GM20000 (cell line): Measurements from ENCODE around the gene NOL4L.

ENCODE experiments used
- DNase-seq: peaks from one replicate; pipeline ENCODE4 v3.0.0; 2012; ENCODE audit warnings: low spot score
- CTCF ChIP-seq: IDR thresholded peaks from 2 replicates; pipeline ENCODE4 v1.5.1; 2012; ENCODE audit warnings: mild to moderate bottlenecking, control low read depth; ENCODE audit errors: extremely low read depth, missing control alignments

Gene NOL4L

GRCh38 chr20:32445539-32446273 lies 139.4 kb downstream of the NOL4L start:
- no peak for TF ChIP-seq CTCF
- no peak for DNase-seq

- TF ChIP-seq CTCF: no peak
- no peak for DNase-seq
These were observed 140.5 kb downstream of the NOL4L start for GRCh38 chr20:32444474-32445220.

GRCh38 chr20:32443386-32443974 lies 141.7 kb downstream of the NOL4L start:
- no peak for TF ChIP-seq CTCF
- no peak for DNase-seq

- no peak for TF ChIP-seq CTCF
- DNase-seq: no peak
These were observed 142.3 kb downstream of the NOL4L start for GRCh38 chr20:32442630-32443373.

GRCh38 chr20:32441638-32442037 lies 143.5 kb downstream of the NOL4L start:
- no peak for TF ChIP-seq CTCF
- DNase-seq: no peak

- no peak for TF ChIP-seq CTCF
- no peak for DNase-seq
These were observed 144.4 kb downstream of the NOL4L start for GRCh38 chr20:32440758-32441078.
